Myocyte (in vitro differentiated cells): ENCODE measurements around the gene ULK4. TPM values are rescaled to one million over a fixed set of nuclear protein-coding genes. Genes with fewer than 3 reads are reported as not detected.
"Not testable (repeated sequence)": the region's sequence is repeated elsewhere in the genome, so short reads cannot be mapped to it uniquely, and the experiment has no call there.

Experiments
- DNase-seq: peaks from one replicate; pipeline ENCODE4 v3.0.0-alpha.2; 2012; ENCODE audit warnings: low read depth
- total RNA-seq: library from RNA; depleted of rRNA; stranded (reverse); fragments of >200 nt; gene quantifications from 2 replicates; pipeline ENCODE4 v1.2.3, GENCODE V29; 2014

Gene ULK4
- total RNA-seq, 1 donor from 2014 or later: 2.1 TPM

DNA sequence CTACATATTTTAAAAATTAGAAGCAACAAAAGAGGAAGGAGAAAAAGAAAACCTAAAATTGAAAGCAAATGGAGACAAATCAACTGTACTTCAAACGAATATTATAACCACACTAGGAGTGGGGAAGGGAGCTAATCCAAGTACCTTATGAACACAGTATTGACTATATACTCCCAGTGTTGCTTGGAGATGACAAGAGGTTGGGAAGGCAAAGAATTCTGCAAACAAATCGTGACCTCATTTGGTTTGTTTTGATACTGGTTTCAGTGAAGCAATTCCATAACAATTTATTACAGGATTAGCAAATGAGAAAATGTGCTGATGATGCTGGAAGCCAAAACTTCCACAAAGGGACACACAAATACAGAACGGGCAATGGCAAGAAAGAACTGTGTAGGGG lies 268.1 kb downstream of the ULK4 start:
- no peak for DNase-seq

DNA sequence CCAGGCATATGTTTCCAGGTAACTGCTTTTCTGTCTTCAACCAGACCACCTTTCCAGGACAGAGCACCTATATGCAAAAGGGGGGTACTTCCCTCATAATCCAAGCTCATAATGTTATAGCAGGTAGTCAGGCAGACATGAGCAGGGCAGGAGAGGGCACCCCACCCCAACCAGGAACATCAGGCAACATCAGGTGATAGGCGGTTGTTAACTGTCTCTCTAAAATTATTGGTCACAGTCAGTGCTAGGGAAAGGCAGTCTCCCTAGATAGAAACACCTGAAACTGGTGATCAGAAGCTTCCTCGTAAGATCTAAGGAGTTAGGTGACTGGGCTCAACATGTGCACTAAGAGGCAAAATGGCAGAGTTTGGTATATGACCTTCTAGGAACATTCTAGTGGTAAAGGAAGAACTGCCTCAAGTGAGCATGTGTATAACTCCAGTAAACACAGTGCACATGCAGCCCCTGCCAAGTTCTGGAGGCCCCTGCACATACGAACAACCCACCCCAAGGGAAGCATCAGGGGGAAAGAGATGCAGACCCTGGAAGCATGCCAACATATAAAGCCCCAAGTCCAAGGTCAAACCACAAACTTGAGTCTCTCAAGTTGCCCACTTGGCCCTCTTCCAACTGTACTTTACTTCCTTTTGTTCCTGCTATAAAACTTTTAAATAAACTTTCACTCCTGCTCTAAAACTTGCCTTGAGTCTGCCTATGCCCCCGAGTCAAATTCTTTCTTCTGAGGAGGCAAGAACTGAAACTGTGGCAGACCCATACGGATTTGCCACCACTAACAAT lies 270.9 kb downstream of the ULK4 start:
- DNase-seq: peak; percentile 47

DNA sequence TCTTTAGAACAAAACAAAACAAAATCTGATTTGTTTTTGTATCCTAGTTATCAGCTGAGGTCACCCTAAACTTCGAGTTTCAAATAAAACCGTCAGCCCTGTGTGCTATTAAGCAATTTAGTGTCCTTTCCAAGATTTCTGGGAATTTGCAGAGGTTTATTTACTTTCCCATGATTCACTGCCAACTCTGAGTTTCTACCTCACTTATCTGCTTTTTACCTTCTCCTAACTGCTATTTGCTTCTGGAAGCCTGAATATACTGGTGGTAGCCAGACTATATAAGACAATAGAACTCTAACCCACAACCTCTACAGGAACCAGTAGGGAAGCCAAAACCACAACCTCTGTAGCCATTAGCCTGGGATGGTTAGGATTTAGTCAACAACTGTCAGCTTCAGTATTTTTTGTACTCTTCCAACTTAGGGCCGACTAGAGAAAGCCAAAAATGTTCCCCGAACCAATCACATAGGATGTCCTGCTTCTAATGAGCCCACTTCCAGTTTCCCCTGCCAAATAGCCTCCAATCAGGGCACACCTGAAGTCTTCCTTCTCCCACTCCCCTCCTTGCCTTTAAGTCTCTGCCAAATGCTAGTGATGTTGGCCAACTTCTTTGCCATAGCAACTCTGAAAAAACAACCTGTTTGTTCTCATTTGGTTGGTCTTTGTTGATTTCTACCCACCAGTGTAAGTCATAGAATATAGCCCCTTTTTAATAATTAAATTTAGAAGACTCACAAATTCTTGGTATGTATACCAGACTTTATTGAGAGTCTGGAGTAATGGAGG lies 273.1 kb downstream of the ULK4 start:
- no peak for DNase-seq

DNA sequence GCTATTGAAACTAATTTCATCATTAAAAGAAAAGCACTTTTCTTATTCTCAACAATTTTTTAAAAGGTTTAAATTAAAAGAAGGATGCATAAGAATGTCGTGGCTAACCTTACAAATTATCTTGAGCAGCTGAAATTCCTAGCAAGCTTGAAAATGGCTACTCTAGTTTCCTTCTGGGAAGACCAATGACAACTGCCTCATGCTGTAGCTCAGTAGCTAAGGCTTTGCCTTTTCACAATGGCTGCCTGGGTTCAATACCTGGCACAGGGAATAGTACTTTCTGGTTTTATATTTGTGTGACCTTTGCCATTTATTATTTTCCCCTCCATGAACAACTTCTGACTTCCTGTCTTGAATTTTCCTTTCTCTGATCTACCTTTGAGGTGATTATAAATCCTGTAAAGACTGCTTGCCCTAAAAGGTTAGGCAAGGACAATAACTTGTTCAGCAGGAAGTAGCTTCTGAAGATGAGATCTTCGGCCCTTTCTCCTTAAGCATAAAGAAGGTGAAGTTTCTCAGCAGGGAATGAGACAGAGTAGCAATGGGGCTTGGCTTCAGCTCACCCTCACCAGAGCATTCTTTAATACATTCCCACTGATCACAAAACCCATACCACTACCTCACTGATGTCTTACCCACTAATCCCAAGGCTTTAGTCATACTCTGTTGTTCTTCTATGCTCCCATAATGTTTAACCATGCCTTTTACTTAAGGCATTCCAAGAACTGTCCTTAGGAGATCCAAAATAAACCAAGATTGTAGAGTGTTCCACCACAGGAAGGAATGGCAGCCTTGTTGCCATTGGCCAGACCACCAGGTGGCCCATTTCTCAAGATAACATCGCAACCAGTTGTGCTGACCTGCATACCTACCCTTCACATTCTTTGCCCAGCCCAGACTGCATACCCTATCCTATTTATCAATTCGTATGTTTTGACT lies 276.8 kb downstream of the ULK4 start:
- DNase-seq: peak; percentile 74

DNA sequence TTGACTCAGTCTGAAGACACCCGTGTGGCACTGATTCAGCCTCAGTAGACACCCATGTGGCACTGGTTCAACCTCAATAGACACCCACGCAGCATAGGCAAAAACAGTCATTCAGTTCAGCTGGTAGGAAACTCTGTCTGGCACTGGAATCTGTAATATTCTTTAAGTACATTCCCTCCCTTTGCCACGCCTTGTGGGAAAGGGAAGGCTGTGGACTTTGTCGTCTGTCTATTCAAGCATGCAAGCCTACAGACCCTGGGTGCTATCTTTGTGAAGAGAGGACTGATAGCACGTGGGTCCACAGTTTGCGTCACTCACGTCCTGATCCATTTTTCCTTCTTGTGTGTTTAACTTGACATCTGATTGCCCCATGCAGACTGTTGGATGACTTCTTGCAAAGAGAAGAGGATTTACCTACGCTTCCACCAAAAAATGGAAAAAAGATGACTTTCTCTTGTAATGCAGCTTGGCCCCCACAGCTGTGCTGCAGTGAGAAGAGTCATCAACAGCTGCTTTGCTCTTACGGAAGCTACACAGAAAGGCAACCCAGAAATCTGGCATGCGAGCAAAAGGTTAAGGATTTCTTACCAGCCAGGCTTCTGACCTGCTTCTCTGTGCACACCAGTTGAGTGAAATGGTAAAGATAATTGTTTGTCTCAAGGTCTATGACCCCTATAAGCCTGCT lies 278.1 kb downstream of the ULK4 start:
- DNase-seq: peak; percentile 79

DNA sequence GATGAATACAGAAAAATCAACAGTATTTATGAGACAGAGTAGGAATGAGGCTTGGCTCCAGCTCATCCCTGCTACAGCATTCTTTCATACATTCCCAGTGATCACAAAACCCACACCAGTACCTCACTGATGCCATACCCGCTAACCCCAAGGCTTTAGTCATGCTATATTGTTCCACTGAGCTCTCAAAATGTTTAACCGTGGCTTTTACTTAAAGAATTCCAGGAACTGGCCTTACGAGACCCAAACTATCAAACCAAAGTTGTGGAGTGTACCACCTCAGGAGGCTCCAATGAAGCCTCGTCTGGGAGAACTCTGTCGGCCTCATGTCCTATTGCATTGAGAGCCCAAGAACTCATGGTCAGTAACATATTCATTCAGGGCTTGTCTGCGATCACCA lies 278.9 kb downstream of the ULK4 start:
- peak; percentile 72 for DNase-seq

DNA sequence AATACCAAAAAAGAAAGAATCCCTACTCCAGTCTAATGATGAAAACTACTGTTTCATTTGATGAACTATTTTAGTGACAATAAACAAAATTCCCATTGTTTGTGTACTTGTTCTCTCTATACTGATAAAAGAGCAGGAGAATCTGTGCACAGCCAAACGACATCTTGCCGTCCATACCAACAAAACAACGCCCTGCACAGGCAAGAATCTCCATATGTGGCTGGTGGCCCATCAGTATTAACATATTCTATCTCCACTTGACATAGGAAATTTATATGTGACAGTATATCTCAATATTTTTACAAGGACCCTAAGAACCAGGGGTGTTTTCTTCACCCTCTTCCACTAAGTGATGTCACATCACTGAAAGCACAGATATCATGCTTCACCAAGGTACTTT lies 279.5 kb downstream of the ULK4 start:
- DNase-seq: no peak

DNA sequence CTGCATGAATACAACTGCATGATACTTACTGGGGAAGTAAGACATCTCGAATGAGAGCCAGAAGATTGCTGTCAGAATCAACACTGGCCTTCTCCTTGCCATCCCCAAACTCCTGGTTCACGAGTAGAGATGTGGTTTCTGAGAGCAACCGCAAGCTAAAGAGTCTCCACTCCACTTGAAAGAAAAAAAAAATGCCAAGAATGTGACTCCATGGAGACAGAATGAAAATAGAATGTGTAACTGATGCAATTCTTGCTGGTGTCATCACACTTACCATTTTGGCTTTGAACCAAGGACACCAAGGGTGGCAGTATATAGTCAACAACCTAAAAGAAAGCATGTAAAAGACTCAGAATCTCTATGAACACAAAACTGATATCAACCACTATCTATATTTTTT lies 280.4 kb downstream of the ULK4 start:
- DNase-seq: peak; percentile 93

DNA sequence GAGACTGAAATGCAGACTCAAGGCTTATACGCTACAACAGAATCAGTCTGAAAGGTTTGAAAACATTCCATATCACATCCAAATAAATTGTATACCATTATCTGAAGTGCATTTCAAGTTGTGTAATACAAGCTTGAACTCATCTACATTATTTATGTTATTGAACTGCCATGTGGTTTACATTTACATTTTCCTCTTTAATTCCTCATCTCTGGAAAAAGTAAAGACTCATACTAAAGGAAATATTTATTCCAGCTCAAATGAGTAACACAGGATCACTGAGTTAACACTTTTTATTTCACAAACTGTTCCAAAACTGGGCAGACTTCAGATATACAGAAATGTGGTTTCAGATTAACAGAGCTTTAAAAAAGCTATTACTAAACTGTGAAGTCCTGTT lies 282.5 kb downstream of the ULK4 start:
- no peak for DNase-seq

DNA sequence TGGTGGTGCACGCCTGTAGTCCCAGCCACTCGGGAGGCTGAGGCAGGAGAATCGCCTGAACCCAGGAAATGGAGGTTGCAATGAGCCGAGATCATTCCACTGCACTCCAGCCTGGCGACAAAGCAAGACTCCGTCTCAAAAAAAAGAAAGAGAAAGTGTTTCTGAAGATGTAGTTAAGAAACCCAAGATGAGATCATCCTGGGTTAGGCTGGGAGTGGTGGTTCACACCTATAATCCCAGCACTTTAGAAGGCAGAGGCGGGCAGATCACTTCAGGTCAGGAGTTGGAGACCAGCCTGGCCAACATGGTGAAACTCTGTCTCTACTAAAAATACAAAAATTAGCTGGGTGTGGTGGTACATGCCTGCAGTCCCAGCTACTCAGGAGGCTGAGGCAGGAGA lies 286.8 kb downstream of the ULK4 start:
- DNase-seq: not testable (repeated sequence)

DNA sequence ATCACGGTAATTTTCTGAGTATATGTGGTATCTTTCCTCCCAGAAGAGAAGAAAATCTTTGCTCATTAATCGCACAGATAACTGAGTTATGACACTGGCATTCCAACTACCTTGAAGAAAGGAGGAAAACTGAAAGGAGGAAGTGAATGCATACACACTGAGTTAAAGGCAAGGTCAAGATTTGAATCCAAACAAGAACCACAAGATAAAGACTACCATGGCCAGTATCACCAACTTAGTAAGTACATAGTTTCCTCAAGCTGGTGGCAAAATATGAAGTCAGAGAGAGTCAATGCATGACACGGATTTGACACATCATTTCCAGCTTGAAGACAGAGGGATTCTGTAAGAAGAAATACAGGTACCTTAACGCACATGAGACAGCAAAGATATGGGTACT lies 287.5 kb downstream of the ULK4 start:
- DNase-seq: no peak

DNA sequence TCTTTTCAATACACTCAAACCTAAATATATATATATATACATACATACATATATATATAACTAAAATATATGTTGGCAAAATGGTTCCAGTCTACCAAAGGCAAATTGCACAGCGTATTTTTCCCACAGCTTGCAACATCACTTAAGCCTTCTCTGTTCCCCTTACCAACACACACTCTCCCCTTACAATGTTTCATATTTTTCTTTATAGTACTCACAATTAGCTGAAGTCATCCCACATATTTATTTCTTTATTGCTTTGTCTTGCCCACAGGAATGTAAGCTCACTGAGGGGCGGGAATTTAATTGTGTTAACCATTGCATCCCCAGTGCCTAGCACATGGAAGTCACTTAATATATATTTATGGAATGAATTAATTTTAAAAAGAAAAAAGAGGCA lies 288.3 kb downstream of the ULK4 start:
- no peak for DNase-seq

DNA sequence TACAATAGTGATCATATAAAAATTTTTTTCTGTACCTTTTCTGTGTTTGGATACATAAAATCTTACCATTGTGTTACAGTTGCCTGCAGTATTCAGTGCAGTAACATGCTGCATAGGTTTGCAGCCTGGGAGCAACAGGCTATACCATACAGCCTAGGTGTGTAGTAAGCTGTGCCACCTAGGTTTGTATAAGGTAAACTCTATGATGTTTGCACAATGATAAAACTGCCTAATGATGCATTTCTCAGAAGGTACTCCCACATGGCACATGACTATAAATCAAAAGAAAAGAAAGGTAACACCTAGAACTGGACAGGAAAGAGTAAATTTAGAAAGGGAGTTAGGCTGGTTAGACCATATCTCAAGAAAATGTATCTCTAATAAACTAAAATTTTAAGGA lies 293.5 kb downstream of the ULK4 start:
- DNase-seq: no peak

DNA sequence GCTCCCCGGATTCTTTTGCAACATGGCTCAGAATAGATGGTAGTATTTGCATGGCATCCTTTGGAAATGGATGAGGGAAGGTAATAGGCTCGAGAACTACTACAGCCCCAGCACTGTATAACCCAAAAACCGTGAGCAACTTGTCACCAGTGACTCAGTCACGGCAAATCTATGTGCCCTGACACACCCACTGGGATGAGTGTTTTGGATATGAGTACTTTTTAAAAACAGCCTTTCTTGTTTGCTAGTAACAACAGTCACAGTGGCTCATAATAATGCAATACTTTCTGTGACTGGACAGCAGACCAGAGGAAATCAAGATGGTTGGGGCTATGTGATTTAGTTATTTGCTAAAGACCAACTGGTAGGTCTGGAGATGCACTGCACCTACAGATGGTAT lies 299.6 kb downstream of the ULK4 start:
- DNase-seq: no peak

DNA sequence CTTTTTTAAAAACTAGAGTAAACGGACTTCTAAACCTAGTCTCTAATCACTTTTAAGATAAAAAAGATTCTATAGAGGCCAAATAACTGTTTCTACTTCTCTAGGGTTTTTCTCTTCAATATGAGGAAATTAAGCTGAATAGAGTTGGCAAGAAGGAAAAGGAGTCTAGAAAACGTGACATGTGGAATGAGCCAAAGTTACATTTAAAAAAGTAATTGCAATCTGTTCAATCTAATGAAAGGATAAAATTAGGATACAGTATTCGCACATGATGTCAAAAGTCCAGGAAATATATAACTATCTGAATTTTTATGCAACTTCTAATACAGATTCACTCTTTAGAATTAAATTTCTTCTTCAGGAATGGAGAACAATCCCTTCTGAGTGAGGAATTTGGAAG lies 300.1 kb downstream of the ULK4 start:
- no peak for DNase-seq

DNA sequence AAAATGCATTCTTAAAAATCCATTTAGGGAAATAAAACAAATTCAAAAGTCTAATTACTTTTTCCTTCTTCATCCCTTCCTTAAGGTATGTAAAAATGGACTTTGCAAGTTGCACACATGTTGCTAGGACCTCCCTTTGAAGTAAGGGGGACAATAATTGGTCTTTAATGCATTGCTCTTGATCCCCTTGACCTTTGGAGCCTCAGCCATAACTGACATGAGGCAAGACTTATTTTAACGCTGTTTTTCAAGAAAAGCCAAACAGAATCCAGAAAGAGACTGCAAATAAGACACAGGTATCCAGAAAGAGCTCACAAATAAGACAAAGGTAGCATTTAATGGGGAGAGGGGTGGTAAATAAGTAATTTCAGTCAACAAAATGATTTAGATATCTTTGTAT lies 301.4 kb downstream of the ULK4 start:
- DNase-seq: no peak

DNA sequence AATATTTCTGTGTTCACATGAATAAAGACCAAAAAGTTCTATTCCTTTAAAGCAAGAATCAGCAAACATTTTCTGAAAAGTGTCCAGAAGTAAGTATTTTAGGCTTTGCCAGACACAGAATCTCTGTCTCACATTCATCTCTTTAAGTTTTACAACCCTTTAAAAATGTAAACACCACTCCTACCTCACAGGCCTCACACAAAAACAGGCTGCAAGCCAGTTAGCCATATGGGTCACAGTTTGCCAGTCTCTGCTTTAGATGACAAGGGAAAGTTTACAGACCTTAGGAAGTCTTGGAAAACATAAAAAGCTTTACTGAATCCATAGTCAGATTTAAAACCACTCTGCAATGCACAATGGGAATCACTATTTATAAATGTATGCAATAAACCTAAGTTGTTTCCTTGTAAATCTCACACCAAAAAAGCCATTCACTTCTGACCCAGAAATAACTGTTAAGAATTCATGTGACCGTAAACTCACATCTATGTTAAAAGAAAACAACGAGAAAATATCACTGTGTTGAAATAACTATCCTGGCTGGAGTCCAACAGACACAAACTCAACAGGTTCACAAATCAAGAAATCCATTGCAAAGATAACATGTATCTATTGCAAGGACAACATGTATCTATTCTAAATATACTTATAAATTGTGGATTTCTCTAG lies 308.2 kb downstream of the ULK4 start:
- no peak for DNase-seq

DNA sequence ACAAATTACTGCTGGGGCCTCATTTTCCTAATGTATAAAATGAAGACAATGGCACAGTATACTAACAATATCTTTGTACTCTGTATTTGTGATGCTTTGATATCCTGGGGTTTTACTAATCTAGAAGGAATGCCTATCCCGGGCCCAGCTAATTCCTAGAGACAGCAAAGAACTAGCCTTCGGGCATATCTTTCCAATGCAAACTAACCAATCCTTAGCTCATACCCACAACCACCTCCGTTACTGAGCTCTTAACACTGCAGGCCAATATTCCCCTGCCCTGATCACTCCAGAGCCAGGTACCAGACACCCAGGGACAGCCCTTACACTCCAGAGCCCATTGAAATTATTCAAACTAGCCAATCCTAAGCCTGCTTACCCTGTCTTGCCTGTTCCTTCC lies 309.0 kb downstream of the ULK4 start:
- no peak for DNase-seq

DNA sequence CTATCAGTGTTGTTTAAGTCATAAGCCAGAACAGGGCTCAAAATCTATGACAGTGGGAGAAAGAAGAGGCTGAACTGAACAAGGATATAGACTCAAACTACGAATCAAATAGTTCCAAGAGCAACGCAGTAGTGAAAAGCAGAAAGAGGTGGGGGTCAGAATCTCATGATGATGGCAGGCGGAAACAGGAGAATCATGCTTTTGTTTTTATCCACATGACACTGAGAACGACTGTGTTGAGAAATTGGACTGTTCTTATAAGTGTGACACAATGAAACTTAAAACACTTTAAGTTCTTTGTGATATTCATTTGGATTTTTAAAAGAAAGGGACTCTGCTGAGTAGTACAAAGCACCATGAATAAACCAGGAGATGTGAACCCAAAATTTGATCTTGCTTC lies 309.4 kb downstream of the ULK4 start:
- no peak for DNase-seq

DNA sequence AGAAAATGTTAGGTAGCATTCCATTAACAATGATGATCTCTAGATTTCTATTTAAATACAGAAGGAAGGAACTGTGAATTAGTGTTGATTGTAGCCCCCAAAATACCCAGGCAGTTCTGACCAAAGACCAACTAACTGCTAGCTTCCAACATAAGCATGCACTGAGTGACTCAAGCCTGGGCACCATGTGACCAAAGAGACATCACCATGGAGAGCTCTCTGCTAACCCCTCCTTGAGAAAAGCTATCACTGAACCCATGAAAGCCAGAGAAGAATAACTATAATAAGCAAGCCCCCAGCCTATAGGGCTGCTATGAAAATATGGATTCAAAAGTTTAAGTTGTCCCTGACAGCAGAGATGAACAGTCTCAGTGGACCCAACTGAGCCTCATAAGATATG lies 310.2 kb downstream of the ULK4 start:
- no peak for DNase-seq

DNA sequence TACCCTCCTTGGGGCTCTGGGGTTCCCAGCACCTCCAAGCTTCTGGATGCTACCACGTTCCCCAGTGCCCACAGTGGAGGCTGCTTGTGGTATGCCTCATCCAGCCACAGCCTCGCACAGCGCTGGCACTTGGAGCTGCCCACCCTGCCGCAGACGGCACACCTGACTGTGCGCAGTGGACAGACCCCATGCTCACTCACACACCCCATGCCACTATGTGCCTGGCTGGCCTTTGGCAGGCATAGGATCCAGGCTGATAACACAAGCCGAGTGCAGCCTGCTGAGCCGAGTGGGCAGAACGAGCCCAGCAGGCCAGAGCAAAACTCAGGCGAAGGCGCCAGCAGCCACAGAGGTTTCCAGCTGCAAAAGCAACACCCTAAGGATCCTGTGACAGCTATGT lies 311.5 kb downstream of the ULK4 start:
- DNase-seq: no peak
